IPS-18c (cell line): ENCODE measurements around the gene TEK.
"Not testable (repeated sequence)": the region's sequence is repeated elsewhere in the genome, so short reads cannot be mapped to it uniquely, and the experiment has no call there.

ENCODE experiments used
- H3K4me3 ChIP-seq: 2 replicates; pipeline ENCODE4 v1.7.0; 2013; ENCODE audit warnings: low read depth, mild to moderate bottlenecking, low read length, moderate library complexity; ENCODE audit not compliant: insufficient read depth
- H3K9me3 ChIP-seq: one replicate; pipeline ENCODE4 v1.6.1; 2013; ENCODE audit warnings: mild to moderate bottlenecking, low read length, moderate library complexity; ENCODE audit not compliant: control insufficient read depth, insufficient read depth

The TEK gene

GRCh38 chr9:27108981-27109541 lies at the start of gene TEK:
Gene TEK (plus strand): TSS chr9:27109225. CDS start chr9:27109591, 366 bp downstream.
- Histone ChIP-seq H3K4me3 (peak within 1 kb of the TSS; percentile 47), H3K9me3 (no peaks in the 10 kb centered on the region)

- H3K4me3 ChIP-seq: no peak overlapping the region
- no peaks in the 10 kb centered on the region for H3K9me3 ChIP-seq
These were observed 49.6 kb upstream of the TEK start for GRCh38 chr9:27059412-27059811.

GRCh38 chr9:27059907-27060306 lies 49.1 kb upstream of the TEK start:
- Histone ChIP-seq H3K9me3 (no peaks in the 10 kb centered on the region), H3K4me3 (no peak overlapping the region)

GRCh38 chr9:27065288-27065687 lies 43.7 kb upstream of the TEK start:
- no peak overlapping the region for H3K4me3 ChIP-seq
- H3K9me3 ChIP-seq: no peaks in the 10 kb centered on the region

GRCh38 chr9:27073841-27074728 lies 34.9 kb upstream of the TEK start:
- Histone ChIP-seq H3K4me3 (no peak overlapping the region), H3K9me3 (no peaks in the 10 kb centered on the region)

- H3K4me3 ChIP-seq: no peak overlapping the region
- H3K9me3 ChIP-seq: no peaks in the 10 kb centered on the region
These were observed 30.3 kb upstream of the TEK start for GRCh38 chr9:27078685-27079084.

- no peaks in the 10 kb centered on the region for H3K9me3 ChIP-seq
These were observed 23.6 kb upstream of the TEK start for GRCh38 chr9:27085456-27085855.

GRCh38 chr9:27086818-27087680 lies 22.0 kb upstream of the TEK start:
- H3K4me3 ChIP-seq: no peak overlapping the region
- no peaks in the 10 kb centered on the region for H3K9me3 ChIP-seq

More at GRCh38 chr9:27085456-27085855, 23.6 kb upstream of the TEK start:
- no peak overlapping the region for H3K4me3 ChIP-seq

GRCh38 chr9:27088981-27089380 lies 20.0 kb upstream of the TEK start:
- H3K4me3 ChIP-seq: no peak overlapping the region
- H3K9me3 ChIP-seq: no peaks in the 10 kb centered on the region

- H3K4me3 ChIP-seq: no peak overlapping the region
- H3K9me3 ChIP-seq: no peaks in the 10 kb centered on the region
These were observed 19.3 kb upstream of the TEK start for GRCh38 chr9:27089706-27090105.

- Histone ChIP-seq H3K4me3 (no peak overlapping the region), H3K9me3 (no peaks in the 10 kb centered on the region)
These were observed 18.8 kb upstream of the TEK start for GRCh38 chr9:27090231-27090630.

- Histone ChIP-seq H3K9me3 (no peaks in the 10 kb centered on the region), H3K4me3 (no peak overlapping the region)
These were observed 18.3 kb upstream of the TEK start for GRCh38 chr9:27090711-27091110.

- not testable (repeated sequence) for H3K4me3 ChIP-seq
These were observed 16.5 kb upstream of the TEK start for GRCh38 chr9:27092496-27092895.

GRCh38 chr9:27093384-27094067 lies 15.5 kb upstream of the TEK start:
- not testable (repeated sequence) for H3K9me3 ChIP-seq, H3K4me3 ChIP-seq

More at GRCh38 chr9:27092496-27092895, 16.5 kb upstream of the TEK start:
- not testable (repeated sequence) for H3K9me3 ChIP-seq

- Histone ChIP-seq H3K9me3 (no peaks in the 10 kb centered on the region), H3K4me3 (no peak overlapping the region)
These were observed 14.3 kb upstream of the TEK start for GRCh38 chr9:27094640-27095298.

- H3K4me3 ChIP-seq: no peak overlapping the region
These were observed 1.8 kb upstream of the TEK start for GRCh38 chr9:27107241-27107640.

GRCh38 chr9:27109621-27110020 lies 596 bp downstream of the TEK start:
- Histone ChIP-seq H3K4me3 (peak overlapping the region; percentile 47), H3K9me3 (no peaks in the 10 kb centered on the region)

More at GRCh38 chr9:27107241-27107640, 1.8 kb upstream of the TEK start:
- no peaks in the 10 kb centered on the region for H3K9me3 ChIP-seq
